ENCODE results near the gene DCLK2.

The DCLK2 gene

GRCh38 chr4:150244600-150244999 is 166.4 kb downstream of the DCLK2 start:
- no peak for DNase-seq

- no peak for DNase-seq
Observed at GRCh38 chr4:150247184-150247583, 168.9 kb downstream of the DCLK2 start.

GRCh38 chr4:150248181-150248580 is 169.9 kb downstream of the DCLK2 start:
- DNase-seq: peak; percentile 70 to 72

- DNase-seq: no peak
Observed at GRCh38 chr4:150250293-150250997, 172.2 kb downstream of the DCLK2 start.

GRCh38 chr4:150250998-150251651 is 172.9 kb downstream of the DCLK2 start:
- no peak for DNase-seq

GRCh38 chr4:150251752-150252190 is 173.5 kb downstream of the DCLK2 start:
- DNase-seq: no peak

- DNase-seq: no peak
Observed at GRCh38 chr4:150252306-150252705, 174.1 kb downstream of the DCLK2 start.

- DNase-seq: no peak
Observed at GRCh38 chr4:150252741-150253140, 174.5 kb downstream of the DCLK2 start.

- no peak for DNase-seq
Observed at GRCh38 chr4:150253416-150253815, 175.2 kb downstream of the DCLK2 start.

- no peak for DNase-seq
Observed at GRCh38 chr4:150253965-150254630, 175.9 kb downstream of the DCLK2 start.

GRCh38 chr4:150255610-150256224 is 177.5 kb downstream of the DCLK2 start:
- DNase-seq: no peak

GRCh38 chr4:150256225-150256620 is 178.0 kb downstream of the DCLK2 start:
- DNase-seq: no peak

GRCh38 chr4:150256841-150257730 is 178.8 kb downstream of the DCLK2 start:
- peak; percentile 77 to 89 for DNase-seq

- DNase-seq: no peak
Observed at GRCh38 chr4:150258569-150258968, 180.3 kb downstream of the DCLK2 start.

GRCh38 chr4:150259861-150260567 is 181.8 kb downstream of the DCLK2 start:
- DNase-seq: no peak

GRCh38 chr4:150261571-150261970 is 183.3 kb downstream of the DCLK2 start:
- no peak for DNase-seq

GRCh38 chr4:150262611-150263010 is 184.4 kb downstream of the DCLK2 start:
- no peak for DNase-seq

- DNase-seq: no peak
Observed at GRCh38 chr4:150264595-150265161, 186.4 kb downstream of the DCLK2 start.

- DNase-seq: no peak
Observed at GRCh38 chr4:150265806-150266205, 187.6 kb downstream of the DCLK2 start.

GRCh38 chr4:150268444-150268843 is 190.2 kb downstream of the DCLK2 start:
- DNase-seq: no peak

GRCh38 chr4:150278206-150278605 is 200.0 kb downstream of the DCLK2 start:
- DNase-seq: no peak
